Activated T-helper 2 cell treated with anti-CD3 and anti-CD28 coated beads, Interferon-gamma antibody, Interleukin-2, Interleukin-4, amounts not matched to agents 10 μg/mL and 5 μg/mL and 100 μg/mL, durations not matched to agents 14 hours and 24 hours and 36 hours (primary cell): ENCODE measurements around the gene ACSL1. TPM values are rescaled to one million over a fixed set of nuclear protein-coding genes. Genes with fewer than 3 reads are reported as not detected.
A peak's percentile ranks its signal among the peaks of the same experiment; 100 is the strongest.

ENCODE experiments used
- DNase-seq: peaks from one replicate; pipeline ENCODE4 v3.0.0; 2021; ENCODE audit warnings: low spot score
- H3K27ac Mint-ChIP-seq: one replicate; pipeline ENCODE4 v1.8.0; 2021; ENCODE audit warnings: mixed read lengths
- H3K27me3 Mint-ChIP-seq: one replicate; pipeline ENCODE4 v1.8.0; 2021; ENCODE audit warnings: low read depth, mixed read lengths
- H3K36me3 Mint-ChIP-seq: one replicate; pipeline ENCODE4 v1.8.0; 2021; ENCODE audit warnings: low read depth, mixed read lengths
- H3K4me1 Mint-ChIP-seq: one replicate; pipeline ENCODE4 v1.8.0; 2021; ENCODE audit warnings: low read depth, mixed read lengths
- H3K4me3 Mint-ChIP-seq: one replicate; pipeline ENCODE4 v1.8.0; 2021; ENCODE audit warnings: low read depth, mild to moderate bottlenecking, moderate library complexity, mixed read lengths
- H3K9me3 Mint-ChIP-seq: one replicate; pipeline ENCODE4 v1.8.0; 2021; ENCODE audit warnings: mixed read lengths
- intact Hi-C: fragments of 100-400 bp; cut with micrococcal nuclease; formaldehyde crosslinking; loops from one replicate; pipeline ENCODE4 v1.15.1; 2023
- total RNA-seq: library from RNA; stranded (reverse); gene quantifications from 2 replicates; pipeline ENCODE4 v1.2.3, GENCODE V29; 2022

Gene ACSL1
- total RNA-seq, 1 donor from 2014 or later: 42.7 TPM

GRCh38 chr4:184817494-184818215 lies 8.1 kb downstream of the ACSL1 start:
- no peak overlapping the region for H3K4me3 Mint-ChIP-seq
- H3K27ac Mint-ChIP-seq: no peak overlapping the region
- DNase-seq: no peak
- intact Hi-C loops: no loop called here
- no peaks in the 10 kb centered on the region for H3K27me3 Mint-ChIP-seq
- peaks cover 13% of the 10 kb centered on the region for H3K36me3 Mint-ChIP-seq
- H3K9me3 Mint-ChIP-seq: no peaks in the 10 kb centered on the region
- peaks cover 50% of the 10 kb centered on the region for H3K4me1 Mint-ChIP-seq

DNA sequence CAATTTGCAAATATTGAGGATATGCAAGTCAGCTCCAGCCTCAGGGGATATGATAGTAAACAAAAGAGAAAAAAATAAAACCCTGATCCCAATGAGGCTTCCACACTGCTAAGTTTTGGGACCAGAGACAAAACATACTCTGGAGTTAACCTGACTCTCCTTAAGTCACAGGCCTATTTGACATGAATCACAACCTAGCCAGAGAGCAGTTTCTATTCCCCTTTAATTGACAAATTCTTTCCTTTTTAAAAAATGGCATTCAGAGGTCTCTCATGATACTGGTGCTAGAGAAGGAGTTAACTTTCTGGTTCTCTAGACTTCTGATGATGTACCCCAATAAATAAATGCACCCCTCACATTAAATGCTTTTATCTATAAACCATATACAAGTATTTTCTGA lies 8.8 kb downstream of the ACSL1 start:
- intact Hi-C loops: no loop called here
- H3K27ac Mint-ChIP-seq: no peak overlapping the region

DNA sequence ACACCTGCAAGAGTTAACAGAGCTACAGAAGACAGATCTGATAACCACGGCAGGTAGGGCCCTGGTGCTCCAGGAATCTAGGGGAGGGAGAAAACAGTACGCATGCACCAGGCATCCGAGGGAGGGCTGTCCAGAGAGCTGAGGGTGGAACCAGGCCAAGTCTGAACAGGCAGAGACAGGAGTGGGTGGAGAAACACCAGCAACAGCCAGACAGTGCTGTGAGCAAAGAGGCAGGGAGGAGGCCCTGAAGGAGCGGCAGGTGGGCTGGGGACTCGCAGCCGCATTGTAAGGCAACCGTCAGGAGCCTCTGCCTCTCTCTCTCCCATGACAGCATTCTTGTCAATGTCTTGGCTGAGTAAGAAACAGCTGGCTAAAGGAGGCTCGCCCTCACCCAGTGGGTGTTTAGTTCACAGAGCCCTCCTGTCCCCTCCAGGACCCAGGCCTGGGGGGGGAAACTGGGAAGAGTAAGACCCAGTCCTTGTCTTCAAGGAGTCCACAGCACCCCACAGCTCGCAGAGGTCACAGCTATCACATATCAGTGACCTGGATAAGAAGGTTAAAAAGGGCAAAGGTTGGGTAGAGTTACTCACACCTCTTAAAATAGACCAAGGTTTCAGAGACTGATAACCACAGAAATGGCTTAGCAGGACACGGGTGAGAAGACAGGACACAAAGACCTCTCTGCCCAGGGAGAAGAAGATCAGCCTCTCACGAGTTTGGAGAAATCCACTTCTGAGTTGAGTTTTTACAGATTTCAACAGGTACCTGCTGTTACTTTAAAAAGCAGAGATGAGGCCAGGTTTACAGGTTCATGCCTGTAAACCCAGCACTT lies 10.5 kb downstream of the ACSL1 start:
- no peaks in the 10 kb centered on the region for H3K27me3 Mint-ChIP-seq
- peak overlapping the region; percentile 21 for H3K27ac Mint-ChIP-seq
- peaks cover 50% of the 10 kb centered on the region for H3K4me1 Mint-ChIP-seq
- peaks cover 5% of the 10 kb centered on the region for H3K36me3 Mint-ChIP-seq
- DNase-seq: no peak
- no peak overlapping the region for H3K4me3 Mint-ChIP-seq
- no peaks in the 10 kb centered on the region for H3K9me3 Mint-ChIP-seq
- intact Hi-C loops: no loop called here

More for the DNA sequence above, 8.8 kb downstream of the ACSL1 start:
- no peaks in the 10 kb centered on the region for H3K27me3 Mint-ChIP-seq
- peaks cover 45% of the 10 kb centered on the region for H3K4me1 Mint-ChIP-seq
- no peaks in the 10 kb centered on the region for H3K9me3 Mint-ChIP-seq
- peaks cover 9% of the 10 kb centered on the region for H3K36me3 Mint-ChIP-seq
- no peak overlapping the region for H3K4me3 Mint-ChIP-seq
- DNase-seq: no peak

DNA sequence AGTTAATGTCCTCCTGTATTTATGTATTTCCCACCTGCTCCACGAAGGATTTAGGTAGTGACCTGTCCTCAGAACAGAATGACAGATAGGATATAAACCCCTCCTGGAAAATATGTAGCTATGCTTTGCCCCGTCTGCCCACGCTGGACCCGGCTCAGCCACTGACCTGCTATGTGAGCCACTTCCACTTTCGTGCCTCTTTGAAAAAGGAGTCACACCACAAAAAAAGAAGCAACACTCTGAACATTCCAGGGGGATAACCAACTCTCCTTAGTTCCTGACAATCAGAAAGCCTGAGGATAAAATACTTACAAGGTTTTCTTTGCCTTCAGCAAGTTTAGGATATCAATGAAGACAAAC lies 11.1 kb downstream of the ACSL1 start:
- H3K36me3 Mint-ChIP-seq: peaks cover 3% of the 10 kb centered on the region
- DNase-seq: no peak
- no peaks in the 10 kb centered on the region for H3K9me3 Mint-ChIP-seq
- intact Hi-C loops: no loop called here
- no peaks in the 10 kb centered on the region for H3K27me3 Mint-ChIP-seq
- no peak overlapping the region for H3K4me3 Mint-ChIP-seq
- H3K4me1 Mint-ChIP-seq: peaks cover 48% of the 10 kb centered on the region
- H3K27ac Mint-ChIP-seq: peak overlapping the region; percentile 21

DNA sequence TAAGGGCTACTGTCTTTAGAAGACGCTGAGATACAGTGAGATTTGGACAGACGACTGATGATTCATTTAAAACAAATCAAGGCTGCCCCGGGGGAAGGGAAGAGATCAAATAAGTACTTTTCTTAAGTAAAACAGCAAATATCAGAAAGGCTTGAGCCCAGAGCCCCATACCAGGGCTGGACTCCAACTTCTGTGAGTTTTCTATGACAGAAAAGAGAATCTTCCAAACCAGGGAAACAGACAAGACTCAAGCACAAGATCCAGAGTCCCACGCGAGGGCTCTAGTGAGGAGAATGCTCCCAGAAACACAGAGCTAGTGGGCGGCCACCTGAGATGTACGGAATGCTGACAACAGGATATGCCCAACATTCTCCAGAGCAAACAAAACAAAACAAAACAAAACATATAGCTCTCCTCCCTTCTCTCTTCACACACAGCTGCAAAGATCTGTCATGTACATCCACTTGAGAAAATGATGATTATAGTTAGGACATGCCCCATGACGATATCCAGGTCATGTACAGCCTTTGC lies 13.1 kb downstream of the ACSL1 start:
- no peak overlapping the region for H3K4me3 Mint-ChIP-seq

DNA sequence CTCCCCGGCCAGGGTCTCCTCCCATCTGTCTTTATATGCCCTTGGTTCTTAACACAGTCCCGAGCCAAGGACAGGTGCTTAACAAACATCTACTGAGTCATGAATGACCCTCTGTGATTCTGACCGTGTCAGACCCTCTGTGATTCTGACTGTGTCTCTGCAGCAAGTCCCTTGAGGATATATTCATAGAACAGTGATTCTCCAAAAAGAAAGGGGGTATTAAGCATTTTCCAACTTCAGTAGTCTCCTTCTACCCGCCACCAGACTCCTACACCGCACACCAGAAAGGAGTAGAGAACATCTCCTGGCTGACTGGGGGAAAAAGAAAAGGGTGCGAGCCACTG lies 13.6 kb downstream of the ACSL1 start:
- H3K4me3 Mint-ChIP-seq: no peak overlapping the region
- H3K27me3 Mint-ChIP-seq: no peaks in the 10 kb centered on the region
- H3K4me1 Mint-ChIP-seq: peaks cover 37% of the 10 kb centered on the region
- no peak for DNase-seq
- no peak overlapping the region for H3K27ac Mint-ChIP-seq
- H3K36me3 Mint-ChIP-seq: peaks cover 3% of the 10 kb centered on the region
- intact Hi-C loops: no loop called here
- H3K9me3 Mint-ChIP-seq: no peaks in the 10 kb centered on the region

More for the DNA sequence above, 13.1 kb downstream of the ACSL1 start:
- no peaks in the 10 kb centered on the region for H3K9me3 Mint-ChIP-seq
- peaks cover 41% of the 10 kb centered on the region for H3K4me1 Mint-ChIP-seq
- DNase-seq: no peak
- H3K27ac Mint-ChIP-seq: no peak overlapping the region
- H3K27me3 Mint-ChIP-seq: no peaks in the 10 kb centered on the region
- intact Hi-C loops: no loop called here
- peaks cover 3% of the 10 kb centered on the region for H3K36me3 Mint-ChIP-seq

DNA sequence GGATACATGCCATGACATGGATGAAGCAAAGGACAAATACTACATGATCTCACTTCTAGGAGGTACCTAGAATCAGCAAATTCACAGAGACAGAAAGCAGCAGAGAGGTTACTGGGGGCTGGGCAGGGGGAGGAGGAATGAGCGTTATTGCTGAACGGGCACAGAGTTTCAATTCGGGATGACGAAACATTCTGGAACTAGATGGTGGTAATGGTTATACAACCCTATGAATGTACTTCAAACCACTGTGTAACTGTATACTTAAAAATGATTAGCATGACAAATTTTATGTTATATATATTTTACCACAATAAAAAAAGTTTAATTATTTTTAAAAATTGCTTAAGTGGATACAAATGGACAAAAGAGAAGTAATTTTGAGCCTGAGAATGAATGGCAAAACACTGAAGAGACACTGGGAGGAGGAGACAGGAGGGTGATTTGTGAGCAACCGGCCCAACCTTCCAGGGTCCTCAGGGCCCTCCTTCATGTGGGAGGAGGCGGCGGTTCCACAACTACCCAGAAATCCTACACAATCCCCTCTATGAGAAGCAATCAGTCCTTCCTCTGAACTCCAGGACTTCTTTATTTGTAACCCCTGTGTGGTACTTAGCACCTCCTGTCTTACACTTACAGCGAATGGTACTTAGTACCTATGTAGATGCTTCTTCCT lies 14.1 kb downstream of the ACSL1 start:
- H3K36me3 Mint-ChIP-seq: peaks cover 3% of the 10 kb centered on the region
- H3K9me3 Mint-ChIP-seq: no peaks in the 10 kb centered on the region
- H3K27me3 Mint-ChIP-seq: no peaks in the 10 kb centered on the region
- H3K27ac Mint-ChIP-seq: no peak overlapping the region
- intact Hi-C loops: no loop called here
- H3K4me1 Mint-ChIP-seq: peaks cover 32% of the 10 kb centered on the region
- DNase-seq: no peak
- no peak overlapping the region for H3K4me3 Mint-ChIP-seq

DNA sequence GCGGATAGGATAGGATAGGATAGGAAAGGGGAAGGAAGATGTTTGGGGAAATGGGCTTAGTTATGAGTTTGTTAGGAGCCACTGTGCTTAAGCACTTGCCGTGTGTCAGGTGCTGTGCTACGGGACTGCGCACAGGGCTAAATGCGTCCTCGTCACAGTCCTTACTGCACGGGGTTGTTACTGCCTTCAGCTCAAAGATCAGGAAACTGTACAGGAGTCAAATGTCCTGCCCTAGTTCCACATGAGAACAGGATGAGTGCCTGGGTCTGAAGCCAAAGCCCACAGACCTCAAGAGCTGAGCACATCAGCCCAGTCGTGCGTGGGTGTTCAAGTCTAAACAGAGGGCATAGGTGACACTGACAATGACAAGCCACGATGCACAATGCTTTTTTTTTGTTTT lies 15.0 kb downstream of the ACSL1 start:
- no peak for DNase-seq
- Mint-ChIP-seq H3K4me1 (peaks cover 34% of the 10 kb centered on the region), H3K9me3 (no peaks in the 10 kb centered on the region), H3K27ac (no peak overlapping the region), H3K36me3 (peaks cover 3% of the 10 kb centered on the region), H3K4me3 (no peak overlapping the region), H3K27me3 (no peaks in the 10 kb centered on the region)
- intact Hi-C loops: no loop called here

- H3K27me3 Mint-ChIP-seq: no peaks in the 10 kb centered on the region
- no peak for DNase-seq
- H3K36me3 Mint-ChIP-seq: no peaks in the 10 kb centered on the region
- no peak overlapping the region for H3K4me3 Mint-ChIP-seq
- intact Hi-C loops: no loop called here
- H3K4me1 Mint-ChIP-seq: peaks cover 35% of the 10 kb centered on the region
- no peak overlapping the region for H3K27ac Mint-ChIP-seq
- H3K9me3 Mint-ChIP-seq: no peaks in the 10 kb centered on the region
These were observed 17.1 kb downstream of the ACSL1 start for GRCh38 chr4:184808713-184809050.

- Mint-ChIP-seq H3K4me3 (no peak overlapping the region), H3K27ac (no peak overlapping the region), H3K9me3 (no peaks in the 10 kb centered on the region), H3K27me3 (no peaks in the 10 kb centered on the region), H3K4me1 (peaks cover 34% of the 10 kb centered on the region), H3K36me3 (peaks cover 3% of the 10 kb centered on the region)
- intact Hi-C loops: no loop called here
- DNase-seq: no peak
These were observed 17.7 kb downstream of the ACSL1 start for GRCh38 chr4:184807797-184808712.

DNA sequence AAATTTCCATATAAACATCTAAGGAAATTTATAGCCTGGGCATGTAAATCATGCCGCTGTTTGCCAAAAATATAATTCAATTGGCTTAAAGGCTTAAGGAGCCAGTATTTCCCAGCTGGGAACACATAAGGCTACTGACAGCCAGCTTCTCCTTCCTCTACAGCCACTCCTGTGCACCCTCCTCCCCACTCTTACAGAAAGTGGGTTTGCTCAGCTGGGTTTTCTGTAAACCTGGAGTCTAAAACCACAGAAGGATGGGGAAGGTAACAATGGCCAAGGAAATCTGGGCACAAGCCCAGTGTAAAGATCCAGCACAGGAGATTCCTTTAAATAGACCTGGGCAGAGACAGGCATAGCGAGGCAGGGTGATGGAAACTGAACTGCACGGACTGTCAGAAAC lies 18.5 kb downstream of the ACSL1 start:
- Mint-ChIP-seq H3K4me3 (no peak overlapping the region), H3K4me1 (peaks cover 37% of the 10 kb centered on the region), H3K36me3 (peaks cover 9% of the 10 kb centered on the region), H3K9me3 (no peaks in the 10 kb centered on the region), H3K27me3 (no peaks in the 10 kb centered on the region), H3K27ac (no peak overlapping the region)
- intact Hi-C loops: no loop called here
- DNase-seq: no peak

- H3K36me3 Mint-ChIP-seq: peaks cover 9% of the 10 kb centered on the region
- H3K4me1 Mint-ChIP-seq: peaks cover 35% of the 10 kb centered on the region
- no peak overlapping the region for H3K4me3 Mint-ChIP-seq
- no peak overlapping the region for H3K27ac Mint-ChIP-seq
- no peaks in the 10 kb centered on the region for H3K9me3 Mint-ChIP-seq
- intact Hi-C loops: no loop called here
- H3K27me3 Mint-ChIP-seq: no peaks in the 10 kb centered on the region
- no peak for DNase-seq
These were observed 19.1 kb downstream of the ACSL1 start for GRCh38 chr4:184806711-184807110.
